H1 (cell line): ENCODE data around the gene MIDN. TPM values are rescaled to one million over a fixed set of nuclear protein-coding genes. Genes with fewer than 3 reads are reported as not detected.
A peak's percentile ranks its signal among the peaks of the same experiment; 100 is the strongest.

Experiments used
- JUND ChIP-seq: IDR thresholded peaks from 2 replicates; pipeline ENCODE4 v1.6.1; 2011; ENCODE audit warnings: mild to moderate bottlenecking, improper control_type of control experiment, low read length
- KDM1A ChIP-seq: fragments of 200-600, 300-600 bp; sonication (generic); IDR thresholded peaks from 2 replicates; pipeline ENCODE4 v1.7.1; 2016; ENCODE audit warnings: mild to moderate bottlenecking, low read length, borderline replicate concordance
- PHF8 ChIP-seq: fragments of 200-600 bp; sonication (generic); conservative IDR thresholded peaks from 2 replicates; pipeline ENCODE4 v1.7.1; 2012; ENCODE audit warnings: low read depth, mild to moderate bottlenecking, inconsistent platforms, low read length, moderate library complexity
- POLR2A ChIP-seq, 2 experiments: IDR thresholded peaks; 1 replicate in 1 of 2; 2 replicates in 1 of 2; pipeline ENCODE4 v1.6.1; 2011; ENCODE audit warnings: low read depth in 2 of 2, low read length in 2 of 2, mild to moderate bottlenecking in 2 of 2; ENCODE audit errors: control extremely low read depth in 1 of 2
- RXRA ChIP-seq: IDR thresholded peaks from 2 replicates; pipeline ENCODE4 v1.6.1; 2011; ENCODE audit warnings: low read depth, mild to moderate bottlenecking, low read length, moderate library complexity; ENCODE audit not compliant: insufficient read depth
- SIX5 ChIP-seq: IDR thresholded peaks from 2 replicates; pipeline ENCODE4 v1.6.1; 2011; ENCODE audit warnings: mild to moderate bottlenecking, low read depth, low read length
- TAF1 ChIP-seq: IDR thresholded peaks from 2 replicates; pipeline ENCODE4 v1.6.1; 2011; ENCODE audit warnings: mild to moderate bottlenecking, low read depth, low read length
- TBP ChIP-seq: IDR thresholded peaks from 2 replicates; pipeline ENCODE4 v1.6.1; 2011; ENCODE audit warnings: low read depth, low read length, improper control_type of control experiment
- TEAD4 ChIP-seq: IDR thresholded peaks from 2 replicates; pipeline ENCODE4 v1.6.1; 2012; ENCODE audit warnings: low read depth, low read length, inconsistent platforms, mixed read lengths
- polyA plus RNA-seq, 7 experiments: library from polyadenylated mRNA; depleted of rRNA in 3 of 7; stranded (reverse) in 5 of 7; unstranded in 2 of 7; fragments of >200 nt in 5 of 7; fragments of 200-250 nt in 2 of 7; gene quantifications; 1 replicate in 5 of 7; 2 replicates in 1 of 7; 4 replicates in 1 of 7; pipeline versions ENCODE4 v1.2.1 to v1.2.3, GENCODE V29; 2011 to 2013; ENCODE audit warnings: missing spikeins in 2 of 7, mixed read lengths in 2 of 7
- total RNA-seq: library from RNA; stranded (reverse); fragmentation: NEBNext Ultra II Directional; extraction: Animal tissue kit (Norgen Biotek cat#: 25700); gene quantifications from 2 replicates; pipeline ENCODE4 v1.2.1, GENCODE V29; 2021
- TF ChIP-seq, protein P1 (sequence below): IDR thresholded peaks from 2 replicates; pipeline ENCODE4 v1.6.1; 2012; ENCODE audit warnings: inconsistent platforms

Gene MIDN
- total and polyA plus RNA-seq, 2 of the 8 experiments (the other 6 are each of a cell fraction or from before 2014, with no cell fraction given) = 39.8 to 159 TPM

DNA sequence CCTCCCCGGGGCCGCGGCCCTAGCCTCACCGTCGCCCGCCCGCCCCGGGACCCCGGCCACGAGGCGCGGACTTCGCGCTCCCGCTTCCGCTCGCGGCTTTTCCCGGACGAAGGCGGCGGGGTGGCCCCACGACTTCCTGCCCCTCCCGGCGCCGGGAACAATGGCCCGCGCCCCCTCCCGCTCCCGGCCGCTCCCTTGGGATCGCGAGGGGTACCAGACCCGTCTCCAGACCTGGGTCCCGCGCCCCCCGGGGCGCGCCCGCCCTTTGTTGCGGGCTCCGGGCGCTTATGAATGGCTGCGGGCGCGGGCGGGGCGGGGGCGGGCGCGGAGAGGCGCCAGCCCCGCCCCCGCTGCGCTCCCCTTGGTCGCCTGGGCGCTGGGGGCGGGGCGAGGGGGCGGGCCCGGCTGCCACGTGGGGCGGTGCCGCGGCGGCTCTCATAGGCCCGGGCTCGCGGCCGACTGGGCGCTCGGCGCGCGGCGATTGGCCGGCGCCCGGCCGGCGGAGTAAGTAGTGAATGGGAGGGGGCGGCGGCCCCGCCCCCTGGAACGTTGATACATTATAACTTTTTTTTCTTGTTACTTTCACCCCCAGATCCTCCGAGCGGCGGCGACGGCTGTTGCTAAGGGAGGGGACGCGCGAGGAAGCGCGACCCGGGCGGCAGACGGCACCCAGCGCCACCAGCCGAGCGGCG is 1.1 kb downstream of the MIDN start (continued):
- peak; percentile 50 for TF ChIP-seq PHF8
- TF ChIP-seq SIX5 = no peak
- TF ChIP-seq POLR2A (IDR thresholded peaks at IDR 0.05; ENCODE audit: control extremely low read depth in 1 of 2, low read depth in 2 of 2, low read length in 2 of 2) = peak; percentile 60 to 65
- peak; percentile 64 for TF ChIP-seq TBP
- TF ChIP-seq RXRA = no peak
- TF ChIP-seq TEAD4 = peak; percentile 19; the same call in 1 of the 2 replicates
- TF ChIP-seq, protein P1, sequence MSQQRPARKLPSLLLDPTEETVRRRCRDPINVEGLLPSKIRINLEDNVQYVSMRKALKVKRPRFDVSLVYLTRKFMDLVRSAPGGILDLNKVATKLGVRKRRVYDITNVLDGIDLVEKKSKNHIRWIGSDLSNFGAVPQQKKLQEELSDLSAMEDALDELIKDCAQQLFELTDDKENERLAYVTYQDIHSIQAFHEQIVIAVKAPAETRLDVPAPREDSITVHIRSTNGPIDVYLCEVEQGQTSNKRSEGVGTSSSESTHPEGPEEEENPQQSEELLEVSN = peak; percentile 68; the same call in 1 of the 2 replicates
- TF ChIP-seq KDM1A = no peak
- peak; percentile 76 for TF ChIP-seq TAF1
- 0 out of 2 replicates have a peak, but pooled peaks have one; percentile 6 for TF ChIP-seq JUND
- TF ChIP-seq, all 59 proteins: peak for 12
